ENCODE data around the gene SH3TC2.
"Not testable (repeated sequence)": the region's sequence is repeated elsewhere in the genome, so short reads cannot be mapped to it uniquely, and the experiment has no call there.

The SH3TC2 gene

DNA sequence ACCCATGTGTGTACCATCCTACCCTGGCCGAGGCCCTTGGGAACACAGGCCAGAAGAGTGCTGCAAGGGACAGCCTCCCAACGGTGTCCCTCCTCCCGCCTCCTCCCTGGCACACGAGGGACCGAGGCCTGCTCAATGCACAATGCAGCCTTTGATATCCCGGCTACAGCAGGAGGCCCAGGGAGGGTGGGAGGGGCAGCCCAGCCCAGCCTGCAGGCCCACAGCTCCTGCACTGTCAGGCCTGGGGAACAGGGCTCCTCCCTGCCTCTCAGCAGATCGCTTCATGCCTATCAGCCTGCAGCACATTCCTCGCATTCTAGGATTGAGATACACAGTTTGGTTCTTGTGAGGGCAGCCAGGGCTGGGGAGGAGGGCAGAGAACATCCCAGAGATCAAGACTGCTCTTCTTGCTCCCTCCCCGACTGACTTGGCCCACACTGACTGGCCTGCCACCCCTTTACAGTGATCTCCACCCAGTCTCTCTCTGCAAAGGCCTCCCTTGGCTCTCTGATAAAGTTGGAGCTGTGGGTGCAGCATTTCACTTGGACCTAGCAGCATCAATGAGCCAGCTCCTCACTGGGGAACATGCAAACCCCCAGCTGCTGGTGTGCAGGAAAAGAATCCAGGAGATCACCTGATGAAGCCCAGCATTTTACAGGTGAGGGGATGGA is at the start of gene SH3TC2:
SH3TC2 (minus strand) TSS at position 46 of the 671 bp plus-strand sequence; CDS start at position 6, 40 bp downstream.
- DNase-seq: no peak

- DNase-seq: no peak
Measured at GRCh38 chr5:149110406-149110805, 47.5 kb upstream of the SH3TC2 start.

DNA sequence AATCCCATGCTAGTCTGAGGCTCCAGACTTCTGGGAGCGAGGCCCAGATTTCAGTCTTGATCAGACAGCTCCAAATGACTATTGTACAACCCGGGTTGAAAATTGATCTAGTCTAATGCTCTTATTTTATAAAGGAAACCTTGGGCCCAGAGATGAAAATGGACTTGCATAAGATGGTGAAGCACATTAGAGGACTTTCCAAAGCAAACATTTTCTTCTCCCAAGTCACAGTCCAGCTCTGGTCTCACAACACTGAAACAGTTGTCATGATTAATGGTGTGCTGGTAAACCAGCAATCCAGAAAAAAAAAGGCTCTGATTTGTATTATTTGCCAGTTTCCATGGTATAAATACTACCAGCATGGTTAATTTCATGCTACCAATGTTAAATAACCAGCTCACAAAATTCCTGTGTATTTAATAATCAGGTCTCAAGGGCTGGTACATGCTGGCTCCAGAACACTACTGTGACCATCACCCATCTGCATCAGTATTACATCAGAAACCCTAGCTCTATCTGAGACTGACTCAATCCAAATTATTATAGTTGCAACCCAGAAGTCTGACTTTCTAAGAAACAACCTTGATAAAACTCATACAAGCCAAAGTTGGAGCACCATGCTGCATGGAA is 45.9 kb upstream of the SH3TC2 start:
- no peak for DNase-seq

DNA sequence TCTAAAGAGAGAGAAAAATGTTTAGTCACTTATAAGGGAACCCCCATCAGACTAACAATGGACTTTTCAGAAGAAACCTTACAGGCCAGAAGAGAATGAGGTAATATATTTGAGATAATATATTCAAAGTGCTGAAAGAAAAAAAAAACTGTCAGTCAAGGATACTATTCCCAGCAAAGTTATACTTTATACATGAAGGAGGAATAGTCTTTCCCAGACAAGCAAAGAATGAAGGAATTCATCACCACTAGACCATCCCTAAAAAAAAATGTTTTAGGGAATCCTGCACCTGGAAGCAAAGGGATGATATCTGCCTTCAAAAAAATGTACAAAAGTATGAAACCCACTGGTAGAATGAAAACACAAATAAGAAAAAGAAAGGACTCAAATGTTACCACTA is 37.5 kb upstream of the SH3TC2 start:
- DNase-seq: no peak

- DNase-seq: no peak
Measured at GRCh38 chr5:149099920-149100319, 37.1 kb upstream of the SH3TC2 start.

DNA sequence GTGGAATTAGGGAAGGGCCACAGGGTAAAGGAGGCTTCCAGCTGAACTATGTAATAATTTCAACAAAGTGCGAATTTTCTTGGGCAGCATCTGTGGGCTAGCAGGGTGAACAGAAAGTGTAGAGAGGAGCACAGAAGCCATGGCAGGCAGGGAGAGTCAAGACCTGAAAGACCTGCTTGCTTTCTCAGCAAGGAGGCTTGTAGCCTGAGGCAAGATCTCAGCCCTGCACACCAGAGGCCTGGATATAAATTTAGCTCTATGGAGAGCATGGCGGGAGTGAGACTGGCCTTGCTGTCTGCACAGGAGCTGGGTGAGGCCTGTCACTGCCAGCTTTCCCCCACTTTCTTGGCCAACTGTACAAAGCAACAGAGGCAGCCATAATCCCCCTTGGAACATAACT is 32.1 kb upstream of the SH3TC2 start:
- peak; percentile 52 for DNase-seq

DNA sequence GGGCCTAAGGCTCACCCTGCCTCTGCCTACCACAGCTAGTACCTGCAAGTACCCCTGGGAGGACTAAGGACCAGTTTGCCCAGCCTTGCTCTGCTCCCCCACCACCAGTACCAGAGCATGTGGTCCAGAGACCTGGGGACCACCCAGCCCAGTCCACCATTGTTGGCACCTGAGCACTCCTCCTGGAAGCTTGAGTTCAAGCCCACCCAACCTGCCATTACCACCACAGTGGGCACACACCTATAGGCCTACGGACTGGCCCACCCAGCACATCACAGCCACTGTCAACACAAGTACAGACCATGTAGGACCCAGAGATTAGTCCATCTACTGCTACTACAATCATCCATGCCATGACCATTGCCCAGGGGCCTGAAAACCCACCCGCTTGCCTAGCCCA is 30.8 kb upstream of the SH3TC2 start:
- no peak for DNase-seq

- DNase-seq: no peak
Measured at GRCh38 chr5:149089796-149090195, 26.9 kb upstream of the SH3TC2 start.

- DNase-seq: no peak
Measured at GRCh38 chr5:149088686-149089085, 25.8 kb upstream of the SH3TC2 start.

DNA sequence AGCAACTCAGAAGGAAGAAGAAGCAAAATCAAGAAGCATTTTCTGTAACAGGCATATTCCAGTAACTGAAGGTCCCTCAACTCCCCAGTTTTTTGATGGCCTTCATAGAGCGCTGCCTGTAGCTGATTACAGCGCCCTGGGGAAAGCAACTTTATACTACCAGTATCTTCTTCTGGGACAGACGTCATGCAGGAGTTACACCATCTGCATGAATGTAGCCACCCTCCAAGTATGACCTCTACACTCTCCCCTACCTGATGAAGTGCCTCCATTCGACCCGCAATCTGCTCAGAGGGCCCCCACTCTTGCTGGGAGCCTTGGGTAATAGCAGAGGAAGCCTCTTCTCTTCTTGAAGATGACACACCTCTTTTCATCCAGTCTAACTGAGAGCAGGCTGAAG is 21.0 kb upstream of the SH3TC2 start:
- DNase-seq: no peak

- no peak for DNase-seq
Measured at GRCh38 chr5:149082271-149082670, 19.4 kb upstream of the SH3TC2 start.

DNA sequence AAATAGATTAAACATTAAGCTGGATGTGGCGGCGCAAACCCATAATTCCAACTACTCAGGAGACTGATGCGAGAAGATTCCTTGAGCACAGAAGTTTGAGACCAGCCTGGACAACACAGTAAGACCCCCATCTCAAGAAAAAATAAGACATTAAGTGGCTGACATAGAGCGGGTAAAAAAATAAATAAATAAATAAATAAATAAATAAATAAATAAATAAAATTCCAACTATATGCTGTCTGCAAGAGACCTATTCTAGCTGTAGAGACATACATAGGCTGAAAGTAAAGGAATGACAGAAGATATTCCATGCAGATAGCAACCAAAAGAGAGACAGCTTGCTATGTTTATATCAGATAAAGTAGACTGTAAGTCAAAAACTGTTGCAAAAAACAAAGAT is 17.4 kb upstream of the SH3TC2 start:
- DNase-seq: no peak

DNA sequence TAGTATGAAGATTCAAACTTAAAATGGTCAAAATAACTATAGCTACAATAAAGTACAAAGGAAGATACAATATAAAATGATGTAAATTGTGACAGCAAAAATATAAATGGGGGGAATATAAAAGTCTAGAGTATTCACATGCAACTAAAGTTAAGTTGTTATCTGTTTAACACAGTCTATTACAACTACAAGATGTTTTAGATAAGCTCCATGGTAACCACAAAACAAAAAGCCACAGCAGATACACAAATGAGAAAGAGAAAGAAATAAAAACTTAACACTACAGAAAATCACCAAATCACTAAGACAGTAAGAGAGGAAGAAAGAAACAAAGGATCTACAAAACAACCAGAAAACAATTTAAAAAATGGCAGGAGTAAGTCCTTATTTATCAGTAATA is 17.0 kb upstream of the SH3TC2 start:
- no peak for DNase-seq

- DNase-seq: not testable (repeated sequence)
Measured at GRCh38 chr5:149074071-149074470, 11.2 kb upstream of the SH3TC2 start.

GRCh38 chr5:149073213-149073612 is 10.4 kb upstream of the SH3TC2 start:
- DNase-seq: no peak

GRCh38 chr5:149072791-149073190 is 9.9 kb upstream of the SH3TC2 start:
- no peak for DNase-seq

- DNase-seq: no peak
Measured at GRCh38 chr5:149072376-149072775, 9.5 kb upstream of the SH3TC2 start.

- DNase-seq: no peak
Measured at GRCh38 chr5:149071756-149072155, 8.9 kb upstream of the SH3TC2 start.

DNA sequence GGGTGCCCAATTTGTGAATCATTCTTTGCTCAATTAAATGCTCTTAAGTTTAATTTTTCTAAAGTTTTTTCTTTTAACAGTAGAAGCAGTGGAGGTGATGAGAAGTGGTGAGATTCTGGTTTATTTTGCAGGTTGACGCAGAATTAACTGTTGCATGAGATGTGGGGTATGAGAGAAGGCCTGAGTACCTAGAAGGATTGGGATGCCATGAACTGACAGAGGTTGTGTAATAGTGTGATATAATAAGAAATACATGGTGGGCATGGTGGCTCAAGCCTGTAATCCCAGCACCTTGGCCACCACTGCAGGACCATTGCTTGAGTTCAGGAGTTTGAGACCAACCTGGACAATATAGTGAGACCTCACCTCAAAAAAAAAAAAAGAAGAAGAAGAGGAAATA is 8.4 kb upstream of the SH3TC2 start:
- no peak for DNase-seq

DNA sequence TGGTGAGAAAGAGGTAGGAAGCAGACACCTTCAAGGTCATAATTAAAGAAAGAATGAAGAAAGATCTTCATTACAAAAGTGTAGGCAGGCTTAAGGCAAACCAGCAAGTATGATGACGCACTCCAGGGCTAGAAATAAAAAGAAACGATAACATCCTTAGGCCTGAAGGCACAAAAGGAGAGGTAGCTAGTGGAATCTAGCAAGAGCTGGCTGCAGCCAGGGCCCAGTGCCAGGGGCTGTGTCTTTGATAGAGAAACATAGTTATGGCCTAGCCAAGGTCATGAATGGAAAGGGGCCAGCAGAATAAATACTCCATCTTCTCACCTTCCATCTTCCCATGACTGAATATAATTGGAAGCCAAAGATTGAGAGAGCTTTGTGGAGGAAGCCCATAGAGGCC is 6.8 kb upstream of the SH3TC2 start:
- DNase-seq: no peak

DNA sequence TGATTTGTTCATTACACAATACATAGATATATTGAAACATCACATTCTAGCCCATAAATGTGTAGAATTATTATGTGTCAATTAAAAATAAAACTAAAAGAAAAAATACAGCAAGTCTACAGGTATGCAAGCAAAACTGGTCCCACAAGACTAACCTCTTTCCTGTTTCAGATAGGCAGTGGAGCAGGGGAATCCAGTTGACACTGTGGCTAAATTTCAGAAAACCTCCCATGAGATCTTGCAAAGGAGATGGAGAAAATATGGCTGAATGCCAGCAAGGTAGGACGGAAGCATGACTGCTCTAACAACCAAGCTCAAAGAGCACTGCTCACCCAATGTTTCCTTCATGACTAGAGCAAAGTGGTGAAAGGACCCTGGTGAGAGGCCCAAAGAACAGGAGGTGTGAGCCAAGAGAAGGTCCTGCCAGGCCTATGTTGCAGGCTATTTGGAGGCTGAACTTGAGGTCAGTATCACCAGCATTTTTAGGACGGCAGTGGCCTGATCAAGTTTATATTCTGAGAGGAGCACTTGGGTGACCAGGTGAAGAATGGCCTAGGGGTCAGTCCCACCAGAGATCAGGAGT is 1.1 kb upstream of the SH3TC2 start:
- peak; percentile 15 for DNase-seq

- DNase-seq: no peak
Measured at GRCh38 chr5:149062371-149063016, 368 bp downstream of the SH3TC2 start.

DNA sequence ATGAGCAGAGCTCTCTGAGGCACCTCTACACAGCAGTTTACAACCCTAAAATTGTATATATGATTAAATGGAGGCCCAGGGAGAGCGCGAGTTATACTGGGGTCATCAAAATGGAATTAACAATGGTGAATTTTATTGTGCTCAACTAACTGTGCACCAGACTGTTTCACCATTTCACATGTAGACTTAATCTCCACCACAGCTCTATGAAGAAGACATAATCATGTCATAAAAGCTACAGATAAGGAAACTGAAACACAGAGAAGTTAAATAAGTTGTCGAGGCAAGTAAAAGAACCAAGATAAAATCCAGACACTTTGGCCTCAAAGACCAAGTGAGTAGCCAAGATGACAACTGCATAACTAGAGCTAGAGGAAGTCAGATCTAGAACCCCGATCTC is 1.5 kb downstream of the SH3TC2 start:
- no peak for DNase-seq

- DNase-seq: peak; percentile 82
Measured at GRCh38 chr5:149060325-149060724, 2.5 kb downstream of the SH3TC2 start.
